Smooth muscle cell (in vitro differentiated cells): ENCODE results near the gene GRM8. TPM values are rescaled to one million over a fixed set of nuclear protein-coding genes. Genes with fewer than 3 reads are reported as not detected.
A peak's percentile ranks its signal among the peaks of the same experiment; 100 is the strongest.

Experiments used
- DNase-seq: peaks from one replicate; lab custom pipeline; 2025; ENCODE audit not compliant: unreplicated experiment; lab: John Stamatoyannopoulos, UW
- H2AFZ ChIP-seq: fragments of 200-600 bp; sonication (generic); 2 replicates; pipeline ENCODE4 v1.6.0; 2016; ENCODE audit warnings: antibody characterized with exemption, low read depth, mild to moderate bottlenecking
- H3F3A ChIP-seq: fragments of 200-600 bp; sonication (generic); 2 replicates; pipeline ENCODE4 v1.6.0; 2017; ENCODE audit warnings: antibody characterized with exemption, low read depth
- H3K27ac ChIP-seq: fragments of 200-600 bp; sonication (generic); 2 replicates; pipeline ENCODE4 v1.5.1; 2016; ENCODE audit warnings: low read depth, mild to moderate bottlenecking
- H3K27me3 ChIP-seq: fragments of 200-600 bp; sonication (generic); 2 replicates; pipeline ENCODE4 v1.6.1; 2016; ENCODE audit warnings: low read depth, mild to moderate bottlenecking
- H3K36me3 ChIP-seq: fragments of 200-600 bp; sonication (generic); 2 replicates; pipeline ENCODE4 v1.5.1; 2016; ENCODE audit warnings: low read depth
- H3K4me1 ChIP-seq: fragments of 200-600 bp; sonication (generic); 2 replicates; pipeline ENCODE4 v1.5.1; 2016; ENCODE audit warnings: low read depth
- H3K4me2 ChIP-seq: fragments of 200-600 bp; sonication (generic); 2 replicates; pipeline ENCODE4 v1.6.0; 2016; ENCODE audit warnings: mild to moderate bottlenecking
- H3K4me3 ChIP-seq: fragments of 200-600 bp; sonication (generic); 2 replicates; pipeline ENCODE4 v1.5.1; 2016; ENCODE audit warnings: mild to moderate bottlenecking
- H3K79me2 ChIP-seq: fragments of 200-600 bp; sonication (generic); 2 replicates; pipeline ENCODE4 v1.6.0; 2016; ENCODE audit warnings: low read depth, mild to moderate bottlenecking
- H3K9ac ChIP-seq: fragments of 200-600 bp; sonication (generic); 2 replicates; pipeline ENCODE4 v1.6.0; 2016; ENCODE audit warnings: low read depth
- H3K9me3 ChIP-seq: fragments of 200-600 bp; sonication (generic); replicated peaks from 2 replicates; pipeline ENCODE4 v1.5.1; 2016; ENCODE audit warnings: low read depth
- H4K20me1 ChIP-seq: fragments of 200-600 bp; sonication (generic); 2 replicates; pipeline ENCODE4 v1.6.0; 2016; ENCODE audit warnings: low read depth
- CTCF ChIP-seq: fragments of 200-600 bp; sonication (generic); IDR thresholded peaks from 2 replicates; pipeline ENCODE4 v1.5.1; 2017; ENCODE audit warnings: borderline replicate concordance, mild to moderate bottlenecking, antibody characterized with exemption; ENCODE audit not compliant: insufficient read depth, poor library complexity, severe bottlenecking
- WGBS: methylation state at CpG from one replicate; pipeline ENCODE4 v1.1.7; 2016; ENCODE audit warnings: low lambda C conversion rate; 5-methylcytosine and 5-hydroxymethylcytosine counted together
- polyA plus RNA-seq: library from polyadenylated mRNA; unstranded; fragments of >200 nt; fragmentation: Nextera tagmentation; extraction: Ambion mirVana; gene quantifications from 2 replicates; pipeline ENCODE4 v1.2.1, GENCODE V29; 2016
- total RNA-seq: library from RNA; depleted of rRNA; stranded (reverse); fragments of >200 nt; gene quantifications from 2 replicates; pipeline ENCODE4 v1.2.3, GENCODE V29; 2014

GRM8 gene
- total and polyA plus RNA-seq, 2 experiments from 2014 or later = 9.8 to 20.5 TPM

- no peak for DNase-seq
- H3K79me2 ChIP-seq = no peaks in the 10 kb centered on the region
- no peaks in the 10 kb centered on the region for H3K27me3 ChIP-seq
- H3K9me3 ChIP-seq = no peaks in the 10 kb centered on the region
- no peak for TF ChIP-seq CTCF
- peak overlapping the region; percentile 8 for H2AFZ ChIP-seq
- H3K9ac ChIP-seq = no peak overlapping the region
- H3K4me3 ChIP-seq = no peak overlapping the region
- peak overlapping the region; percentile 55 for H3K4me2 ChIP-seq
- H3K4me1 ChIP-seq = no peaks in the 10 kb centered on the region
- WGBS = 77% methylated on average over 5 of the region's 5 CpGs
- H4K20me1 ChIP-seq = no peaks in the 10 kb centered on the region
- no peaks in the 10 kb centered on the region for H3K36me3 ChIP-seq
- H3K27ac ChIP-seq = no peak overlapping the region
- no peaks in the 10 kb centered on the region for H3F3A ChIP-seq
These were observed 483.9 kb downstream of the GRM8 start for GRCh38 chr7:126768836-126769235.

- Histone ChIP-seq H3K9me3 (no peaks in the 10 kb centered on the region), H3K9ac (no peak overlapping the region), H2AFZ (no peak overlapping the region), H3K27me3 (no peaks in the 10 kb centered on the region), H3K4me3 (no peak overlapping the region), H3F3A (no peaks in the 10 kb centered on the region), H4K20me1 (no peaks in the 10 kb centered on the region), H3K27ac (no peak overlapping the region), H3K4me2 (no peak overlapping the region), H3K36me3 (no peaks in the 10 kb centered on the region), H3K4me1 (no peaks in the 10 kb centered on the region), H3K79me2 (no peaks in the 10 kb centered on the region)
- WGBS = 80% methylated on average over 13 of the region's 13 CpGs
- no peak for DNase-seq
- no peak for TF ChIP-seq CTCF
These were observed 491.7 kb downstream of the GRM8 start for GRCh38 chr7:126760914-126761577.

GRCh38 chr7:126755381-126755780 is 497.4 kb downstream of the GRM8 start:
- H3K9me3 ChIP-seq = no peaks in the 10 kb centered on the region
- H4K20me1 ChIP-seq = no peaks in the 10 kb centered on the region
- H3K27me3 ChIP-seq = no peaks in the 10 kb centered on the region
- no peak for TF ChIP-seq CTCF
- no peaks in the 10 kb centered on the region for H3F3A ChIP-seq
- H3K4me3 ChIP-seq = no peak overlapping the region
- H2AFZ ChIP-seq = no peak overlapping the region
- whole genome bisulfite sequencing = 73% methylated on average over 3 of the region's 3 CpGs
- no peak overlapping the region for H3K4me2 ChIP-seq
- no peak for DNase-seq
- no peaks in the 10 kb centered on the region for H3K36me3 ChIP-seq
- no peak overlapping the region for H3K9ac ChIP-seq
- H3K27ac ChIP-seq = no peak overlapping the region
- H3K79me2 ChIP-seq = no peaks in the 10 kb centered on the region
- H3K4me1 ChIP-seq = no peaks in the 10 kb centered on the region
